Endothelial cell (in vitro differentiated cells): ENCODE data around the gene DNAAF8. TPM values are rescaled to one million over a fixed set of nuclear protein-coding genes. Genes with fewer than 3 reads are reported as not detected.

Source experiments
- DNase-seq: peaks from one replicate; pipeline ENCODE4 v3.0.0; 2021; ENCODE audit warnings: low spot score
- H3K27ac Mint-ChIP-seq: one replicate; pipeline ENCODE4 v1.8.0; 2021; ENCODE audit warnings: mixed read lengths, inconsistent platforms; ENCODE audit not compliant: unreplicated experiment
- H3K27me3 Mint-ChIP-seq: one replicate; pipeline ENCODE4 v1.8.0; 2021; ENCODE audit warnings: mild to moderate bottlenecking, moderate library complexity, mixed read lengths, inconsistent platforms; ENCODE audit not compliant: unreplicated experiment
- H3K36me3 Mint-ChIP-seq: one replicate; pipeline ENCODE4 v1.8.0; 2021; ENCODE audit warnings: mild to moderate bottlenecking, low read depth, mixed read lengths, inconsistent platforms; ENCODE audit not compliant: unreplicated experiment
- H3K4me1 Mint-ChIP-seq: one replicate; pipeline ENCODE4 v1.8.0; 2021; ENCODE audit warnings: mild to moderate bottlenecking, mixed read lengths, inconsistent platforms; ENCODE audit not compliant: unreplicated experiment
- H3K4me3 Mint-ChIP-seq: one replicate; pipeline ENCODE4 v1.8.0; 2021; ENCODE audit warnings: mild to moderate bottlenecking, mixed read lengths, inconsistent platforms; ENCODE audit not compliant: unreplicated experiment
- H3K9me3 Mint-ChIP-seq: one replicate; pipeline ENCODE4 v1.8.0; 2021; ENCODE audit warnings: mixed read lengths, inconsistent platforms; ENCODE audit not compliant: unreplicated experiment
- total RNA-seq: library from RNA; stranded (reverse); fragmentation: NEBNext Ultra II Directional; extraction: Animal tissue kit (Norgen Biotek cat#: 25700); gene quantifications from one replicate; pipeline ENCODE4 v1.2.1, GENCODE V29; 2021; ENCODE audit not compliant: unreplicated experiment
- TF ChIP-seq, protein P1 (sequence below): fragments of 200-600 bp; sonication (generic); IDR thresholded peaks from one replicate; pipeline ENCODE4 v1.5.0; 2021; ENCODE audit warnings: antibody characterized with exemption; ENCODE audit not compliant: unreplicated experiment

The DNAAF8 gene
- total RNA-seq, 1 donor from 2014 or later, result 0.18 TPM

DNA sequence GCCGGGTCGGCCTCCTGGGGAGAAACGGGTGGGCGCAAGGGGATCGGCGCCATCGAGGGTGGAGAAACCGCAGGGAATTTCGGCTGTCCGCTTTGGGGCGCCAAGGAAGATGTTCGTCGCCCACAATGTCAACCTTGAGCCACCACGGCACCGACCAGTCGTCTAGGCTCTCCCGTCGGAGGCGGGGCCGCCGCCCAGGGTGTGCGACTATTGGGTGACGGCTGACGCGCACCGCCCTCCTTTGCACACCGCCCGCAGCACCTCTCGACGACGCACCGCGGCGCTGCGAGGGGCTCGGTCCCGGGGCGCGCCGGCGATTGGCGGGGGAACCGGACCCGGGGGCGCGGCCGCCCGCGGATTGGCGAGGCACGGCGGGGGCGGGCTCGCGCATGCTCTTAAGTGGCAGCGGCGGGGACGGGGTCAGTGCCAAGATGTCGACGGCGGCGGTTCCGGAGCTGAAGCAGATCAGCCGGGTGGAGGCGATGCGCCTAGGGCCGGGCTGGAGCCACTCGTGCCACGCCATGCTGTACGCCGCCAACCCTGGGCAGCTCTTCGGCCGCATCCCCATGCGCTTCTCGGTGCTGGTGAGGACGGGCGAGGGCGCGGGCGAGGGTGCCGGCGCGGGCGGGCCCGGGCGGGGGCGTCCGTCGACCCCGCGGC lies 40.9 kb upstream of the DNAAF8 start, which contains the start of gene NUDT16L1:
NUDT16L1 (plus strand) TSS at position 267 of the 660 bp plus-strand sequence; CDS start at position 432, 165 bp downstream.
- Mint-ChIP-seq H3K4me3 (peak within 1 kb of the TSS; percentile 93), H3K27me3 (peaks cover 11% of the 10 kb centered on the region), H3K27ac (no peak within 1 kb of the TSS), H3K9me3 (no peaks in the 10 kb centered on the region), H3K36me3 (no peaks in the 10 kb centered on the region), H3K4me1 (no peaks in the 10 kb centered on the region)
- TF ChIP-seq, protein P1, sequence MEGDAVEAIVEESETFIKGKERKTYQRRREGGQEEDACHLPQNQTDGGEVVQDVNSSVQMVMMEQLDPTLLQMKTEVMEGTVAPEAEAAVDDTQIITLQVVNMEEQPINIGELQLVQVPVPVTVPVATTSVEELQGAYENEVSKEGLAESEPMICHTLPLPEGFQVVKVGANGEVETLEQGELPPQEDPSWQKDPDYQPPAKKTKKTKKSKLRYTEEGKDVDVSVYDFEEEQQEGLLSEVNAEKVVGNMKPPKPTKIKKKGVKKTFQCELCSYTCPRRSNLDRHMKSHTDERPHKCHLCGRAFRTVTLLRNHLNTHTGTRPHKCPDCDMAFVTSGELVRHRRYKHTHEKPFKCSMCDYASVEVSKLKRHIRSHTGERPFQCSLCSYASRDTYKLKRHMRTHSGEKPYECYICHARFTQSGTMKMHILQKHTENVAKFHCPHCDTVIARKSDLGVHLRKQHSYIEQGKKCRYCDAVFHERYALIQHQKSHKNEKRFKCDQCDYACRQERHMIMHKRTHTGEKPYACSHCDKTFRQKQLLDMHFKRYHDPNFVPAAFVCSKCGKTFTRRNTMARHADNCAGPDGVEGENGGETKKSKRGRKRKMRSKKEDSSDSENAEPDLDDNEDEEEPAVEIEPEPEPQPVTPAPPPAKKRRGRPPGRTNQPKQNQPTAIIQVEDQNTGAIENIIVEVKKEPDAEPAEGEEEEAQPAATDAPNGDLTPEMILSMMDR, result no peak
- DNase-seq, result peak; percentile 99

DNA sequence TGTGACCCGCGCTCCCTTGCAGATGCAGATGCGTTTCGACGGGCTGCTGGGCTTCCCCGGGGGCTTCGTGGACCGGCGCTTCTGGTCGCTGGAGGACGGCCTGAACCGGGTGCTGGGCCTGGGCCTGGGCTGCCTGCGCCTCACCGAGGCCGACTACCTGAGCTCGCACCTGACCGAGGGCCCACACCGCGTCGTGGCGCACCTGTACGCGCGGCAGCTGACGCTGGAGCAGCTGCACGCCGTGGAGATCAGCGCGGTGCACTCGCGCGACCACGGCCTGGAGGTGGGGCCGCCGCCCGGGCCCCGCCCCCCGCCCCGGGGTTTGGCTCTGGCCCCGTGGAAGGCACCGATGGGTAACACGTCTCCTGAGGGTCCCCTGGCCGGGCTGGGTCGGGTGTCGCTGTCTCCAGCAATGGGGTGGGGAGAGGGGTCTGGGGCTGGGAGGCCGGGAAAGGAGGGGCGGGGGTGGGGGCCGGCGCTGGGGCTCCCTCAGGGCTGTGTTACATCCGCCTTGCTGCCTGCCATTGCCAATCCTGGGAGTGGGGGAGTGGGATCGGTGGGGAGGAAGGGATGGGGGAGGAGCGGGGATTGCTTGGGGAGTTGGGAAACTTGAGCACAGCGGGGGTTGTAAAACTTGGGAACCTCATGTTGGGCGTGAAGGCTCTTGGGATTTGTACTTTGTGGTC lies 40.2 kb upstream of the DNAAF8 start:
- H3K4me1 Mint-ChIP-seq, result no peaks in the 10 kb centered on the region
- H3K27ac Mint-ChIP-seq, result no peak overlapping the region
- TF ChIP-seq, protein P1, result no peak
- peak; percentile 35 for DNase-seq
- peak overlapping the region; percentile 93 for H3K4me3 Mint-ChIP-seq
- H3K9me3 Mint-ChIP-seq, result no peaks in the 10 kb centered on the region
- H3K36me3 Mint-ChIP-seq, result no peaks in the 10 kb centered on the region
- H3K27me3 Mint-ChIP-seq, result peaks cover 11% of the 10 kb centered on the region

DNA sequence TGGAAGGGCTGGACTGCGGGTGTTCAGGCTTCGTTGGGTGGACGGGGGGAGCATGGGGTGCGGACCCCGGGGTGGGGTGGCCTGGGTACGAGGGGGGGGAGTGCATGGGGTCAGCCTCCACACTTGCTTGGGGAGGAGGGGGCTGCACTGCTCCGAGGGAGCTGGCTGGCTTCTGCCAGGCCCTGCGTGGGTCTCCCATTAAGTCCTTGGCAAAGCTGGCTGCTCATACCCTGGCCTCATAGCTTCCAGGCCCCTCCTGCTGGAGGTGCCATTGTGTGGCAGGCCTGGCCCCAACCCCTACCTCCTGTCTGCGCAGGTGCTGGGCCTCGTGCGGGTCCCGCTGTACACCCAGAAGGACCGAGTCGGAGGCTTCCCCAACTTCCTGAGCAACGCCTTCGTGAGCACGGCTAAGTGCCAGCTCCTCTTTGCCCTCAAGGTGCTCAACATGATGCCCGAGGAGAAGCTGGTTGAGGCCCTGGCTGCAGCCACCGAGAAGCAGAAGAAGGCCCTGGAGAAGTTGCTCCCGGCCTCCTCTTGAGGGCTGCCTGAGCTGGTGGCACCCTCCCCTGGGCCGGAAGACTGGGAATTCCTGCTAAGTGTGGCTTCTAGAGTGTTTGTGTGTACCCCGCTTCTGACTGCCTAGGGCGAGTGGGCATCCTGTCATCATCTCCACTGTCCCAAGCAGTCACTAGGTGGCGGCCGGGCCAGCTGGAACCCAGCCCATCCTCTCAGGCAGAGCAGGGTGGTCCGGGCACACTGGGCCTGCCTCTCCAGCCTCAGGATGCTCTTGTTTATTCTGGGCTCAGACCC lies 39.5 kb upstream of the DNAAF8 start:
- peak overlapping the region; percentile 30 for H3K27ac Mint-ChIP-seq
- H3K4me3 Mint-ChIP-seq, result peak overlapping the region; percentile 93
- no peaks in the 10 kb centered on the region for H3K4me1 Mint-ChIP-seq
- peaks cover 7% of the 10 kb centered on the region for H3K36me3 Mint-ChIP-seq
- DNase-seq, result no peak
- no peaks in the 10 kb centered on the region for H3K9me3 Mint-ChIP-seq
- peaks cover 16% of the 10 kb centered on the region for H3K27me3 Mint-ChIP-seq
- TF ChIP-seq, protein P1, result no peak

DNA sequence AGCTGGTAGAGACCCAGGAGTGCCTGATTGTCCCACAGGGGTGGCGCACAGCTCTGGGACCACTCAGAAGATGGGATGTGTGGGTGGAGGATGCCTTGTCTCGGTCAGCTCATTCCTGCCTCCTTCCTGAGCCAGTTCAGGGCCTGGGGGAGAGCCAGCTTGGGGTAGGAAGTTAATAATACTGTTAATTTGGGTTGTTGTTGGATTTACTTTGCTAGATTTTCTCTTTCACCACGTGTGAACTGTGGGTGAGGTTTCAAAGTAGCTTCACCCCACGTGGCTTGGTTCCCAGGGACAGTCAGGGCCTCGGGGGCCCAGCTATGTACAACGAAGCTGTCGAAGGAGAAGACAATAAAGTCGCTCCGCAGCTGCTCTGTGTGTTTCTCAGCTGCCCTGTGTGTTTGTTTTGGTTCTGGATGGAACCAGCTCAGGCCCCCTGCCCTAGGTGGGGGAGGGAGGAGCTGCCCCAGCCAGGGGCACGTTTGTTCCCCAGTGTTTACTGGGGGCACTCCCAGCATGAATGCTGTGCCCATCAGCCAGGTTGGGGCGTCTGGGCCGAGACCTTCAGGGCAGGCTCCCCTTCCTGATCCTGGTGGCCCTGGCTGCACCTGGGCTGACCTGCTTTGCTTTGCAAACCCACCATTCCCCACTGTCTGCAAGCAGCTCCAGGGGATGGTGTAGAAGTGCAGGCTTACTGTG lies 38.7 kb upstream of the DNAAF8 start:
- no peaks in the 10 kb centered on the region for H3K4me1 Mint-ChIP-seq
- H3K27ac Mint-ChIP-seq, result no peak overlapping the region
- peaks cover 14% of the 10 kb centered on the region for H3K27me3 Mint-ChIP-seq
- H3K9me3 Mint-ChIP-seq, result no peaks in the 10 kb centered on the region
- peak overlapping the region; percentile 76 for H3K4me3 Mint-ChIP-seq
- TF ChIP-seq, protein P1, result no peak
- no peak for DNase-seq
- H3K36me3 Mint-ChIP-seq, result peaks cover 8% of the 10 kb centered on the region
